SH-SY5Y (cell line): ENCODE results near the gene CAB39L.

Source experiments
- GATA2 ChIP-seq: IDR thresholded peaks from 2 replicates; pipeline ENCODE4 v1.6.1; 2011; ENCODE audit warnings: mild to moderate bottlenecking, low read depth, low read length
- GATA3 ChIP-seq: IDR thresholded peaks from 2 replicates; pipeline ENCODE4 v1.6.1; 2011; ENCODE audit warnings: low read depth, mild to moderate bottlenecking, low read length, moderate library complexity

DNA sequence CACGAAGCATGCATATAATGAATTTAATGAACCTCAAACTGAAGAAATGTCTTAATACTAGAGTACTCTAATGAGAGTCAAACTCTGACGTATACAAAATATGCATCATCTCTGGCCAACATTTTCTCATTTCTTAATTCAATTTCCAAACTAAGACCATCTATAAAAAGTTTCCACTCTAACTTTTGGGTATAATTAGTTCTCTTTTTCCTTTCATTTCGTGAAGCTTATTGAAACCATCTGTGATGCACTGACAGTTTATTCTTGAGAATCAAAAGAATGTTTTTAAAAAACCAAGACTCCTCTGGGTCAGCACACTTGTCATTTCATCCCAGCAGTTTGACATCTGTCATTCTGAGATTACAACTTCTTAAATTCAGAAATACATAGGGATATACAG is 90.0 kb downstream of the CAB39L start:
- TF ChIP-seq GATA2 (no peak), GATA3 (no peak)
